GM19099 (cell line): Measurements from ENCODE around the gene OR5H6.

Experiments used
- POLR2A ChIP-seq: IDR thresholded peaks from 3 replicates; pipeline ENCODE4 v1.6.1; 2011; ENCODE audit warnings: low read depth; ENCODE audit not compliant: insufficient read length; ENCODE audit errors: extremely low read depth

Gene OR5H6

GRCh38 chr3:98291332-98291957 is 27.4 kb downstream of the OR5H6 start:
- no peak for TF ChIP-seq POLR2A
